ENCODE results near the gene RNASE8.
"Not testable (repeated sequence)": the region's sequence is repeated elsewhere in the genome, so short reads cannot be mapped to it uniquely, and the experiment has no call there.

RNASE8 gene

GRCh38 chr14:21030531-21030930 is 27.1 kb upstream of the RNASE8 start:
- DNase-seq, result no peak

- no peak for DNase-seq
Measured at GRCh38 chr14:21032326-21033132, 25.1 kb upstream of the RNASE8 start.

GRCh38 chr14:21033133-21033698 is 24.4 kb upstream of the RNASE8 start:
- DNase-seq, result no peak

- DNase-seq, result no peak
Measured at GRCh38 chr14:21034707-21035106, 22.9 kb upstream of the RNASE8 start, which contains the start of gene RNASE13. Gene RNASE13, minus strand, starts transcription at chr14:21034807. Its CDS starts 519 bp downstream, at chr14:21034288.

GRCh38 chr14:21036751-21037150 is 20.9 kb upstream of the RNASE8 start:
- no peak for DNase-seq

- no peak for DNase-seq
Measured at GRCh38 chr14:21037156-21037555, 20.5 kb upstream of the RNASE8 start.

- DNase-seq, result no peak
Measured at GRCh38 chr14:21038441-21039422, 18.9 kb upstream of the RNASE8 start.

- DNase-seq, result no peak
Measured at GRCh38 chr14:21039585-21040369, 17.8 kb upstream of the RNASE8 start.

- no peak for DNase-seq
Measured at GRCh38 chr14:21040370-21040925, 17.2 kb upstream of the RNASE8 start.

- not testable (repeated sequence) for DNase-seq
Measured at GRCh38 chr14:21040941-21041340, 16.7 kb upstream of the RNASE8 start.

- DNase-seq, result no peak
Measured at GRCh38 chr14:21041676-21042433, 15.8 kb upstream of the RNASE8 start, which contains the start of gene RNASE7. Gene RNASE7, plus strand, starts transcription at chr14:21042362. Its CDS starts 631 bp downstream, at chr14:21042993.

- no peak for DNase-seq
Measured at GRCh38 chr14:21042918-21043317, 14.7 kb upstream of the RNASE8 start.

- no peak for DNase-seq
Measured at GRCh38 chr14:21043387-21043973, 14.1 kb upstream of the RNASE8 start.

GRCh38 chr14:21043974-21044618 is 13.5 kb upstream of the RNASE8 start:
- no peak for DNase-seq

- DNase-seq, result no peak
Measured at GRCh38 chr14:21047378-21047781, 10.2 kb upstream of the RNASE8 start.

GRCh38 chr14:21048638-21049037 is 9.0 kb upstream of the RNASE8 start:
- DNase-seq, result no peak

- DNase-seq, result no peak
Measured at GRCh38 chr14:21049271-21049673, 8.3 kb upstream of the RNASE8 start.

GRCh38 chr14:21050597-21050996 is 7.0 kb upstream of the RNASE8 start:
- DNase-seq, result no peak

GRCh38 chr14:21053184-21054122 is 4.2 kb upstream of the RNASE8 start:
- DNase-seq, result no peak

Data from NCI-H1930 (cell line).